Pancreas (tissue), 10 donors: ENCODE data around the gene S100A11. TPM values are rescaled to one million over a fixed set of nuclear protein-coding genes. Genes with fewer than 3 reads are reported as not detected.

Experiments
- ATAC-seq, 4 donors: fragments of 200-7000 bp; cut with Tn5 transposase; one replicate each; pipeline versions ENCODE4 v1.8.0 to v1.9.1; 2020; ENCODE audit warnings: mild to moderate bottlenecking in 4 of 4, moderate library complexity in 4 of 4
- DNase-seq, 6 donors: peaks; one replicate each; pipeline ENCODE4 v3.0.0-alpha.2; 2020
- FAIRE-seq: peaks from 2 replicates; lab custom pipeline; 2012; peaks lifted over from hg19 to GRCh38; lab: Jason Lieb, UNC
- H3K27ac ChIP-seq, 4 donors: fragments of 200-600 bp; sonication (generic); 1 replicate in 3 of 4; 2 replicates in 1 of 4; pipeline versions ENCODE4 v1.5.0 to v1.8.0; 2020
- H3K27me3 ChIP-seq, 4 donors: fragments of 200-600 bp; one replicate each; pipeline ENCODE4 v1.8.0; 2021
- H3K36me3 ChIP-seq, 3 donors: fragments of 200-600 bp; sonication (generic) in 1 of 3; one replicate each; pipeline versions ENCODE4 v1.5.0 to v1.8.0; 2020 to 2021
- H3K4me1 ChIP-seq, 3 donors: fragments of 200-600 bp; one replicate each; pipeline ENCODE4 v1.8.0; 2021
- H3K4me3 ChIP-seq, 4 donors: fragments of 200-600 bp; sonication (generic) in 2 of 4; one replicate each; pipeline versions ENCODE4 v1.5.0 to v1.8.0; 2020 to 2021
- H3K9me3 ChIP-seq, 4 donors: fragments of 200-600 bp; one replicate each; pipeline ENCODE4 v1.8.0; 2021
- WGBS, 2 donors: extraction: QIAGEN DNeasy Blood & Tissue Kit; methylation state at CpG; one replicate each; pipeline ENCODE4 v1.1.7; 2013; 5-methylcytosine and 5-hydroxymethylcytosine counted together
- intact Hi-C, 3 donors: fragments of 100-400 bp; cut with DNase I; formaldehyde crosslinking; loops; one replicate each; pipeline versions ENCODE4 v1.11.1 to v1.14.2; 2022
- polyA plus RNA-seq, 2 donors: library from polyadenylated mRNA; stranded (reverse); fragments of 200-250 nt; gene quantifications; one replicate each; pipeline ENCODE4 v1.2.3, GENCODE V29; 2013
- total RNA-seq, 6 donors: library from RNA; stranded (reverse); fragmentation: NEBNext Ultra II Directional in 4 of 6; extraction: Animal tissue kit (Norgen Biotek cat#: 25700) in 4 of 6; gene quantifications; one replicate each; pipeline versions ENCODE4 v1.2.1 to v1.2.4, GENCODE V29; 2021 to 2023
- TF ChIP-seq, protein P1 (sequence below), 4 donors: fragments of 200-600 bp; sonication (generic) in 3 of 4; IDR thresholded peaks; one replicate each; pipeline versions ENCODE4 v1.5.0 to v1.8.0; 2021; ENCODE audit warnings: antibody characterized with exemption in 4 of 4
- donor health status: healthy with polysubstance abuse.
- donor health status: DM: no; HTN: no; CAD: no; lungs with moderate emphysema.
- donor health status: DM: no; HTN: no; CAD: no.
- donor health status: control.
- donor health status: control.
- donor health status: Bipolar disorder and iron deficiency.
- donor health status: DM: yes; HTN: yes; CAD: no.
- donor health status: DM: no; HTN: no; CAD: no.
- donor health status: DM: no; HTN: no; CAD: no.
- donor health status: DM: yes; HTN: yes; CAD: no.

Gene S100A11
- total and polyA plus RNA-seq, 8 donors, result 23.6 to 433 (median 132) TPM

- H3K9me3 ChIP-seq, result no peaks in the 10 kb centered on the region
- intact Hi-C loops, result no loop called here
- peak overlapping the region; percentile 20 to 97 (median 65) for H3K27ac ChIP-seq
- peak in 2 of 6 donors; percentile 42 to 56 for DNase-seq
- H3K4me3 ChIP-seq, result peak overlapping the region; percentile 41 to 59 (median 54)
- 23 to 33% methylated on average over 8 of the region's 8 CpGs for WGBS, 2 donors
- FAIRE-seq, result no peak
- ATAC-seq, result peak; percentile 16 to 52 (median 30)
- peaks cover 7 to 23% (median 11%) of the 10 kb centered on the region in 3 donors for H3K36me3 ChIP-seq
- TF ChIP-seq, protein P1, sequence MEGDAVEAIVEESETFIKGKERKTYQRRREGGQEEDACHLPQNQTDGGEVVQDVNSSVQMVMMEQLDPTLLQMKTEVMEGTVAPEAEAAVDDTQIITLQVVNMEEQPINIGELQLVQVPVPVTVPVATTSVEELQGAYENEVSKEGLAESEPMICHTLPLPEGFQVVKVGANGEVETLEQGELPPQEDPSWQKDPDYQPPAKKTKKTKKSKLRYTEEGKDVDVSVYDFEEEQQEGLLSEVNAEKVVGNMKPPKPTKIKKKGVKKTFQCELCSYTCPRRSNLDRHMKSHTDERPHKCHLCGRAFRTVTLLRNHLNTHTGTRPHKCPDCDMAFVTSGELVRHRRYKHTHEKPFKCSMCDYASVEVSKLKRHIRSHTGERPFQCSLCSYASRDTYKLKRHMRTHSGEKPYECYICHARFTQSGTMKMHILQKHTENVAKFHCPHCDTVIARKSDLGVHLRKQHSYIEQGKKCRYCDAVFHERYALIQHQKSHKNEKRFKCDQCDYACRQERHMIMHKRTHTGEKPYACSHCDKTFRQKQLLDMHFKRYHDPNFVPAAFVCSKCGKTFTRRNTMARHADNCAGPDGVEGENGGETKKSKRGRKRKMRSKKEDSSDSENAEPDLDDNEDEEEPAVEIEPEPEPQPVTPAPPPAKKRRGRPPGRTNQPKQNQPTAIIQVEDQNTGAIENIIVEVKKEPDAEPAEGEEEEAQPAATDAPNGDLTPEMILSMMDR (IDR thresholded peaks at IDR 0.05), result peak; percentile 17 to 52 (median 32)
- no peaks in the 10 kb centered on the region for H3K27me3 ChIP-seq
- H3K4me1 ChIP-seq, result peaks cover 11 to 33% (median 14%) of the 10 kb centered on the region in 3 donors
These were observed 1.9 kb downstream of the S100A11 start for GRCh38 chr1:152034654-152035538.

DNA sequence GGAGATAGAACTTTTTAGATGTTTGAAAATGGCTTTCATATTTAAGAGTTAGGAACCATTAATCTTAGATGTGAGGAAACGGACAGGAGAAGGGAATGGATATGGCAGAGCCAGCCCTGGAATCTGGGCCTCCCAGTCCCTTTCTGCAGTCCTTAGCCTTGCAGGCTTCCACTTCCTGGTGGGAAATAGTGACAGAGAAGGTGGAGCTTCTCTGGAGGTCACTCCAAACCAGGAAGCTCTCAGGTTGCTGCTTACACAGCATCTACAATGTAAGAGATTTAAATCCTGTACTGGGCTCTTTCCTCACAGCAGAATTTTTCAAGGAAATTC lies 2.5 kb downstream of the S100A11 start:
- no peak for FAIRE-seq
- peak in 1 of 6 donors; percentile 42 for DNase-seq
- Histone ChIP-seq H3K4me1 (peaks cover 11 to 33% (median 14%) of the 10 kb centered on the region in 3 donors), H3K4me3 (peak overlapping the region in 2 of 4 donors; percentile 58 to 59), H3K27ac (peak overlapping the region; percentile 20 to 97 (median 65)), H3K36me3 (peaks cover 7 to 23% (median 11%) of the 10 kb centered on the region in 3 donors), H3K9me3 (no peaks in the 10 kb centered on the region), H3K27me3 (no peaks in the 10 kb centered on the region)
- intact Hi-C loops, result no loop called here
- WGBS, 2 donors, result 41 to 72% methylated on average over 1 of the region's 1 CpG
- TF ChIP-seq, protein P1 (IDR thresholded peaks at IDR 0.05), result no peak
- peak; percentile 42 to 63 (median 46) for ATAC-seq

DNA sequence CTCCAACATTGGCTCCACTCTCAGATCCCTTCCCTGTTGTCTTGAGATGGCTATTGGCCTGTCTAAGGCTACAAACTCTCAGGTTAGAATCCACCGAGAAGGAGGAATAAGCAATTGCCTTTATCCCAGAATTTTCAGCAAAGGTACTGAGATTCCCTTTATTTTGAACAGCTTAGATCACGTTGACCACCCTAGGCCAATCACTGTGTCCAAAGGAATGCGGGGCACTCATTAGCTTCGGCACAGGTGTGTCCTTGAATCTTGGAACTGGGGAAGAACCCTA lies 6.9 kb downstream of the S100A11 start:
- no peak for DNase-seq
- Histone ChIP-seq H3K27me3 (no peaks in the 10 kb centered on the region), H3K36me3 (peaks cover 7 to 23% (median 11%) of the 10 kb centered on the region in 3 donors), H3K4me3 (no peak overlapping the region), H3K27ac (no peak overlapping the region), H3K9me3 (no peaks in the 10 kb centered on the region), H3K4me1 (peaks cover 5 to 20% (median 6%) of the 10 kb centered on the region in 3 donors)
- intact Hi-C loops, result no loop called here
- no peak for ATAC-seq
- TF ChIP-seq, protein P1 (IDR thresholded peaks at IDR 0.05), result no peak
- 82 to 87% methylated on average over 4 of the region's 4 CpGs for WGBS, 2 donors
- no peak for FAIRE-seq

DNA sequence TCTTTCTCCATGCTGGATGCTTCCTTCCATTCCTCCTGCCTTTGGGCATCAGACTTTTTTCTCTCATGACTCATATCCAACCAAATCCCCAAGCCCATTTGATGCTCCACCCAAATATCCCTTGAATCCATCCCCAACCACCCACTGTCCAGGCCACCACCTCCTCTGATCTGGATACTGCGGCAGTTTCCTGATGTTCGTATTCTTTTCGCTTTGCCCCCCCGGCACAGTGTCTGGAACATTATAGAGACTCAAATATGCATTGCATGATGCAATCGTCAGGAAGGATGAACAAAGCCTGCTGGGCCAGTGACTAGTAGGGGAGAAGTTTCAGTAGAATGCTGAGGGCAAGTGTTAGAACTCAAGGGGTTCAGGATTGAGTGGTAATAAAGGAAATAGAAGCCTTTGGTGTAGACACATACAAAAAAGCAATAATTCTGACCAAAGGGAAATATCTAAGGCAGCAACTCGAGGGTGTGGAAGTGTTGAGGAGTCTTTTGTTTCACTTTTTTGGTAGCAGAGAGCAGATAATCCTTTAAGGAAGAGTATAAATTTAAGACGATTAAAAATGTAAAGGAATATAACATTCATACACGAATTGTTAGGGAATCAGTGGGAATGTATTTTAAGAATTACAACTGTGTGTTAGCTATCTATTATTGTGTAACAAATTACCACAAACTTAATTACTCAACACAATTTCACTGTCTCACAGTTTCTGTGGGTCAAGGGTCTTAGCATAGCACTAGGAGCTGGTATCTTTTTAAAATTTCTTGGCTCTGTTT lies 7.5 kb downstream of the S100A11 start:
- DNase-seq, result no peak
- Histone ChIP-seq H3K36me3 (peaks cover 7 to 23% (median 11%) of the 10 kb centered on the region in 3 donors), H3K27ac (no peak overlapping the region), H3K4me3 (no peak overlapping the region), H3K27me3 (no peaks in the 10 kb centered on the region), H3K9me3 (no peaks in the 10 kb centered on the region), H3K4me1 (peaks cover 0 to 14% (median 3%) of the 10 kb centered on the region in 3 donors)
- intact Hi-C loops, result no loop called here
- ATAC-seq, result peak in 1 of 4 donors; percentile 23
- FAIRE-seq, result no peak
- 78 to 83% methylated on average over 8 of the region's 8 CpGs for WGBS, 2 donors
- TF ChIP-seq, protein P1 (IDR thresholded peaks at IDR 0.05), result no peak
